K562 (cell line): Measurements from ENCODE around the gene FA2H. TPM values are rescaled to one million over a fixed set of nuclear protein-coding genes. Genes with fewer than 3 reads are reported as not detected.

Source experiments
- ATAC-seq: fragments of 200-7000 bp; cut with Tn5 transposase; 3 replicates; pipeline ENCODE4 v1.9.1; 2020; ENCODE audit warnings: moderate library complexity
- BruUV-seq: library from RNA; stranded (reverse); fragments of 400-500 nt; replicated peaks from 2 replicates; lab custom pipeline; 2021; lab: Mats Ljungman, UMichigan
- CTCF ChIA-PET: fragments of 300-600 bp; formaldehyde crosslinking; extraction: SDS; loops from one replicate; lab custom pipeline; 2021; ENCODE audit warnings: low intra/inter-chr PET ratio; lab: Yijun Ruan, JAX
- POLR2A ChIA-PET: fragments of 300-600, 350-650 bp; sonication (Branson Sonifier 250); formaldehyde crosslinking; extraction: SDS; loops from one replicate; lab custom pipeline; 2021; ENCODE audit warnings: antibody characterized with exemption, inconsistent platforms; lab: Yijun Ruan, JAX
- DNase-seq, 4 experiments: peaks; one replicate each; pipeline versions ENCODE4 v3.0.0 to v3.0.0-alpha.2; 2011 to 2018; ENCODE audit warnings: low spot score in 3 of 4, mixed read lengths in 3 of 4; ENCODE audit errors: extremely low read depth in 1 of 4
- FAIRE-seq: peaks from 2 replicates; lab custom pipeline; 2011; peaks lifted over from hg19 to GRCh38; lab: Jason Lieb, UNC
- H2AFZ ChIP-seq: 2 replicates; pipeline ENCODE4 v1.6.0; 2011; ENCODE audit warnings: low read depth, low read length, control low read depth, inconsistent platforms
- H3K27ac ChIP-seq: fragments of 200-600 bp; 3 replicates; pipeline ENCODE4 v1.8.0; 2011; ENCODE audit warnings: low read depth, mild to moderate bottlenecking, control low read depth, inconsistent platforms, low read length, moderate library complexity, mixed read lengths; ENCODE audit errors: extremely low read depth
- H3K27me3 ChIP-seq, 2 experiments: fragments of 300-600 bp in 1 of 2; 2 replicates in 1 of 2; 3 replicates in 1 of 2; pipeline versions ENCODE4 v1.6.0 to v1.8.0; 2011; ENCODE audit warnings: inconsistent platforms in 2 of 2, low read length in 2 of 2, mild to moderate bottlenecking in 1 of 2, mixed read lengths in 1 of 2, moderate library complexity in 1 of 2; ENCODE audit not compliant: control insufficient read depth in 2 of 2, insufficient read depth in 2 of 2
- H3K36me3 ChIP-seq: fragments of 300-600 bp; 3 replicates; pipeline ENCODE4 v1.8.0; 2011; ENCODE audit warnings: mild to moderate bottlenecking, low read length, inconsistent platforms; ENCODE audit not compliant: control insufficient read depth, insufficient read depth
- H3K4me1 ChIP-seq, 2 experiments: fragments of 200-600 bp in 1 of 2; replicated peaks in 1 of 2; 2 replicates in 1 of 2; 3 replicates in 1 of 2; pipeline versions ENCODE4 v1.5.1 to v1.8.0; 2011; ENCODE audit warnings: inconsistent platforms in 2 of 2, low read length in 2 of 2, mild to moderate bottlenecking in 1 of 2, mixed read lengths in 1 of 2, moderate library complexity in 1 of 2; ENCODE audit not compliant: control insufficient read depth in 2 of 2, insufficient read depth in 2 of 2
- H3K4me2 ChIP-seq: 2 replicates; pipeline ENCODE4 v1.6.1; 2011; ENCODE audit warnings: low read length, control low read depth, inconsistent platforms, mixed read lengths; ENCODE audit not compliant: insufficient read depth
- H3K4me3 ChIP-seq: fragments of 200-600 bp; sonication (generic), shearing (Covaris generic); 2 replicates; pipeline ENCODE4 v1.5.1; 2016; ENCODE audit warnings: control low read depth, inconsistent platforms
- H3K79me2 ChIP-seq: fragments of 200-600 bp; 3 replicates; pipeline ENCODE4 v1.8.0; 2011; ENCODE audit warnings: low read length, inconsistent platforms; ENCODE audit not compliant: control insufficient read depth, insufficient read depth
- H3K9ac ChIP-seq, 2 experiments: 2 replicates each; pipeline versions ENCODE4 v1.6.0 to v1.6.1; 2011; ENCODE audit warnings: low read depth in 2 of 2, low read length in 2 of 2, control low read depth in 1 of 2, inconsistent platforms in 1 of 2, mild to moderate bottlenecking in 1 of 2, mixed read lengths in 1 of 2; ENCODE audit not compliant: insufficient read depth in 1 of 2
- H3K9me1 ChIP-seq: one replicate; pipeline ENCODE4 v1.6.0; 2011; ENCODE audit warnings: inconsistent platforms, mild to moderate bottlenecking, low read length, moderate library complexity; ENCODE audit not compliant: control insufficient read depth, insufficient read depth
- H3K9me3 ChIP-seq: replicated peaks from 2 replicates; pipeline ENCODE4 v1.5.1; 2011; ENCODE audit warnings: low read depth, low read length, inconsistent platforms; ENCODE audit not compliant: control insufficient read depth, insufficient read depth
- H4K20me1 ChIP-seq: replicated peaks from 2 replicates; pipeline ENCODE4 v1.6.1; 2011; ENCODE audit warnings: low read length, inconsistent platforms, mixed read lengths; ENCODE audit not compliant: control insufficient read depth, insufficient read depth
- BMI1 ChIP-seq: fragments of 150-350 bp; IDR thresholded peaks from 2 replicates; pipeline ENCODE4 v1.6.1; 2014; ENCODE audit warnings: low read length
- ELF1 ChIP-seq: fragments of 200-800 bp; sonication (Bioruptor generic); IDR thresholded peaks from 2 replicates; pipeline ENCODE4 v1.6.1; 2016; ENCODE audit warnings: missing genetic modification characterization, missing compliant biosample characterization
- ESRRA ChIP-seq: fragments of 450-650 bp; IDR thresholded peaks from 2 replicates; pipeline ENCODE4 v1.6.1; 2014; ENCODE audit warnings: low read depth, mild to moderate bottlenecking, moderate library complexity, borderline replicate concordance
- ESRRB ChIP-seq: fragments of 250-450 bp; sonication (Bioruptor Pico); IDR thresholded peaks from 2 replicates; pipeline ENCODE4 v1.5.0; 2020; ENCODE audit warnings: mild to moderate bottlenecking, moderate library complexity, borderline replicate concordance
- HDAC2 ChIP-seq: fragments of 450-650 bp; IDR thresholded peaks from 2 replicates; pipeline ENCODE4 v1.6.1; 2016; ENCODE audit warnings: mild to moderate bottlenecking
- HDGF ChIP-seq: fragments of 450-650 bp; IDR thresholded peaks from 2 replicates; pipeline ENCODE4 v1.6.1; 2016
- KLF10 ChIP-seq: fragments of 250-450 bp; sonication (Bioruptor Pico); IDR thresholded peaks from 2 replicates; pipeline ENCODE4 v1.6.1; 2021; ENCODE audit warnings: matching md5 sums
- LCOR ChIP-seq: sonication (generic); formaldehyde crosslinking; IDR thresholded peaks from 2 replicates; pipeline ENCODE4 v1.8.0; 2022; ENCODE audit warnings: mild to moderate bottlenecking, missing genetic modification reagents
- MAX ChIP-seq: sonication (generic); formaldehyde crosslinking; IDR thresholded peaks from 2 replicates; pipeline ENCODE4 v1.9.0; 2022; ENCODE audit warnings: mild to moderate bottlenecking, missing genetic modification reagents
- MLX ChIP-seq, 2 experiments: fragments of 450-650 bp in 1 of 2; sonication (generic) in 1 of 2; formaldehyde crosslinking; conservative IDR thresholded peaks; 2 replicates each; pipeline versions ENCODE4 v1.4.0 to v1.8.1; 2020 to 2022; ENCODE audit warnings: mild to moderate bottlenecking in 1 of 2, missing genetic modification reagents in 1 of 2
- NR1H2 ChIP-seq: sonication (generic); formaldehyde crosslinking; IDR thresholded peaks from 2 replicates; pipeline ENCODE4 v1.4.0; 2020; ENCODE audit warnings: mild to moderate bottlenecking, missing genetic modification reagents
- NR2F6 ChIP-seq: fragments of 450-650 bp; formaldehyde crosslinking; IDR thresholded peaks from 2 replicates; pipeline ENCODE4 v1.4.0; 2020; ENCODE audit warnings: mild to moderate bottlenecking
- NR3C1 ChIP-seq: sonication (generic); formaldehyde crosslinking; IDR thresholded peaks from 2 replicates; pipeline ENCODE4 v1.8.1; 2022; ENCODE audit warnings: missing genetic modification reagents
- SRSF3 ChIP-seq: fragments of 200-400 bp; formaldehyde crosslinking; IDR thresholded peaks from 2 replicates; pipeline ENCODE4 v1.6.1; 2016; ENCODE audit warnings: mild to moderate bottlenecking, low read length, moderate library complexity; ENCODE audit not compliant: insufficient read depth
- ZBTB5 ChIP-seq: fragments of 450-650 bp; IDR thresholded peaks from 2 replicates; pipeline ENCODE4 v1.6.1; 2017; ENCODE audit warnings: antibody characterized with exemption
- ZC3H4 ChIP-seq: sonication (generic); formaldehyde crosslinking; IDR thresholded peaks from 2 replicates; pipeline ENCODE4 v1.9.0; 2021; ENCODE audit warnings: missing genetic modification reagents, borderline replicate concordance
- ZFP1 ChIP-seq: fragments of 450-650 bp; formaldehyde crosslinking; IDR thresholded peaks from 2 replicates; pipeline ENCODE4 v1.4.0; 2020; ENCODE audit warnings: mild to moderate bottlenecking, mixed read lengths
- ZNF134 ChIP-seq: fragments of 250-450 bp; sonication (Bioruptor Pico); conservative IDR thresholded peaks from 2 replicates; pipeline ENCODE4 v1.4.0; 2020
- ZNF589 ChIP-seq: fragments of 200-800 bp; sonication (Bioruptor generic); IDR thresholded peaks from 2 replicates; pipeline ENCODE4 v1.6.1; 2016; ENCODE audit warnings: low read depth, missing genetic modification characterization, missing compliant biosample characterization
- WGBS: fragments of 100-300 bp; shearing (Covaris generic); methylation state at CpG from one replicate; pipeline ENCODE4 v1.1.6; 2016; ENCODE audit warnings: low coverage, mixed read lengths; ENCODE audit not compliant: insufficient coverage; ENCODE audit errors: missing lambda C conversion rate; 5-methylcytosine and 5-hydroxymethylcytosine counted together
- in situ Hi-C: fragments of 300-500 bp; cut with MboI; formaldehyde crosslinking; loops from 4 replicates; pipeline ENCODE4 v1.15.0; 2018; ENCODE audit warnings: inconsistent platforms, mixed read lengths
- intact Hi-C: fragments of 100-400 bp; cut with micrococcal nuclease; formaldehyde crosslinking; loops from 2 replicates; pipeline ENCODE4 v1.14.2; 2022
- polyA plus RNA-seq, 8 experiments: library from polyadenylated mRNA; depleted of rRNA in 4 of 8; stranded (reverse) in 5 of 8; unstranded in 3 of 8; fragments of >200 nt; fragmentation: Nextera tagmentation in 2 of 8; fragmentation: Illumina TruSeq in 1 of 8; extraction: Ambion mirVana in 2 of 8; extraction: Trizol in 1 of 8; gene quantifications; 2 replicates each; pipeline versions ENCODE4 v1.2.1 to v1.2.3, GENCODE V29; 2011 to 2014; ENCODE audit warnings: inconsistent platforms in 1 of 8, missing spikeins in 1 of 8
- total RNA-seq, 7 experiments: library from RNA; depleted of rRNA in 6 of 7; stranded (reverse); fragments of >200 nt in 6 of 7; fragmentation: Illumina TruSeq in 2 of 7; extraction: Trizol in 2 of 7; gene quantifications; 2 replicates each; pipeline versions ENCODE4 v1.2.1 to v1.2.3, GENCODE V29; 2011 to 2021; ENCODE audit warnings: low replicate concordance in 1 of 7

FA2H gene
- total and polyA plus RNA-seq, 9 of the 15 experiments (the other 6 are each of a cell fraction or from before 2014, with no cell fraction given): not detected

GRCh38 chr16:74700438-74701225, 74.0 kb downstream of the FA2H start, which contains the start of gene MLKL:
TSS of gene MLKL (minus strand) at chr16:74700862. CDS start at chr16:74695757, 5,105 bp downstream.
- Histone ChIP-seq H4K20me1 (no peaks in the 10 kb centered on the region), H3K36me3 (no peaks in the 10 kb centered on the region), H3K4me1 (peaks cover 10 to 11% of the 10 kb centered on the region in 2 experiments), H3K9me3 (no peaks in the 10 kb centered on the region), H2AFZ (peak within 1 kb of the TSS; percentile 98), H3K9ac (peak within 1 kb of the TSS; percentile 67 to 93), H3K27me3 (no peaks in the 10 kb centered on the region), H3K4me3 (peak within 1 kb of the TSS; percentile 45), H3K27ac (peak within 1 kb of the TSS; percentile 74), H3K4me2 (peak within 1 kb of the TSS; percentile 85), H3K79me2 (no peaks in the 10 kb centered on the region; the same call in 2 of the 3 replicates), H3K9me1 (no peaks in the 10 kb centered on the region)
- ATAC-seq (peak; percentile 76), DNase-seq (peak; percentile 42 to 46 (median 44)), FAIRE-seq (peak; percentile 49)
- intact Hi-C loops (loop anchor here (10.0 kb wide), 1 partner anchor 434 kb away; no protein-coding TSS in a partner anchor), in situ Hi-C loops (loop anchor here (25.0 kb wide), 1 partner anchor 437 kb away; the partner anchor contains the start of gene ZFP1)
- no TSS peak for BruUV-seq
- ChIA-PET POLR2A (interaction anchor here (0.6 to 2.7 kb wide), 6 partner anchors 12 to 556 kb away, joined by 3 to 7 read pairs (median 4); partner anchors contain the start of gene RFWD3), CTCF (no interaction called here)
- WGBS: 16% methylated on average over 29 of the region's 35 CpGs
- TF ChIP-seq ESRRB (no peak), ZC3H4 (CRISPR knock-in tag) (no peak; the same call in 1 of the 2 replicates), NR2F6 (CRISPR knock-in tag) (no peak), ZBTB5 (no peak), SRSF3 (no peak), NR1H2 (0 out of 2 replicates have a peak, but pooled peaks have one; percentile 30), KLF10 (CRISPR knock-in tag) (no peak), ZFP1 (CRISPR knock-in tag) (no peak), LCOR (CRISPR knock-in tag) (no peak), HDGF (no peak), ZNF589 (CRISPR knock-in tag) (no peak), ELF1 (tag) (0 out of 2 replicates have a peak, but pooled peaks have one; percentile 44), MAX (CRISPR knock-in tag) (peak; percentile 87), HDAC2 (no peak), ZNF134 (CRISPR knock-in tag) (no peak), NR3C1 (CRISPR knock-in tag) (no peak), BMI1 (no peak), MLX (CRISPR knock-in tag; conservative IDR thresholded peaks at IDR 0.05) (no peak), ESRRA (peak; percentile 58; the same call in 1 of the 2 replicates)
